Mesodermal cell (in vitro differentiated cells): ENCODE results near the gene DOCK7.
"Not testable (repeated sequence)": the region's sequence is repeated elsewhere in the genome, so short reads cannot be mapped to it uniquely, and the experiment has no call there.

ENCODE experiments used
- H3K27ac ChIP-seq: 2 replicates; pipeline ENCODE4 v1.7.0; 2013; ENCODE audit warnings: mild to moderate bottlenecking, low read depth, low read length, moderate library complexity; ENCODE audit not compliant: severe bottlenecking
- H3K36me3 ChIP-seq: 2 replicates; pipeline ENCODE4 v1.7.1; 2013; ENCODE audit warnings: mild to moderate bottlenecking, low read length, moderate library complexity; ENCODE audit not compliant: control insufficient read depth, insufficient read depth
- H3K4me1 ChIP-seq: one replicate; pipeline ENCODE4 v1.7.1; 2013; ENCODE audit warnings: mild to moderate bottlenecking, low read length; ENCODE audit not compliant: insufficient read depth, control insufficient read depth, poor library complexity, severe bottlenecking
- H3K4me3 ChIP-seq: 2 replicates; pipeline ENCODE4 v1.7.0; 2013; ENCODE audit warnings: low read length, control low read depth, mild to moderate bottlenecking; ENCODE audit not compliant: insufficient read depth, poor library complexity, severe bottlenecking; ENCODE audit errors: extremely low read depth
- H3K9me3 ChIP-seq: 2 replicates; pipeline ENCODE4 v1.7.1; 2013; ENCODE audit warnings: mild to moderate bottlenecking, low read length, moderate library complexity; ENCODE audit not compliant: control insufficient read depth
- WGBS, 2 experiments: methylation state at CpG; one replicate each; pipeline ENCODE4 v1.1.5; 2013; ENCODE audit warnings: missing lambda C conversion rate in 2 of 2; ENCODE audit not compliant: insufficient coverage in 2 of 2; 5-methylcytosine and 5-hydroxymethylcytosine counted together

Gene DOCK7

DNA sequence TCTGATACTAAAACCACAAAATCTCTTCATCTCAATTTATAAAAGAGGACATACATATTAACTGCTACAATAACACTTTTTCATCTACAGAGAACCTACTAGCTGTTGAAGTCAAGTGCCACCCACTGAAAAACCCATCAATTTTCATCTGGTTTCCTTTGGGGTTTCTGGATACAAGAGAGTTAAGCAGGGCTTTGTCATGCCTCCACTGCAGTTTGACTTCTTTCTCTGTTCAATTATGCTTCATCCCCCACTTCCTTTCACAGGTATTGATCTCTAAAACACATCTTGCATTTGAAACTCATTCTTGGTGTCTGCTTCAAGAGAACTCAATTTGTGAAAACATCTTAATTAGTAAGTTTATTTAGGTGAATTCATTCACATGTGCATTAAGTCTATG lies 151.3 kb downstream of the DOCK7 start:
- peaks cover 44% of the 10 kb centered on the region for H3K36me3 ChIP-seq
- H3K4me3 ChIP-seq, result no peak overlapping the region
- no peaks in the 10 kb centered on the region for H3K9me3 ChIP-seq
- no peak overlapping the region for H3K27ac ChIP-seq
- H3K4me1 ChIP-seq, result no peaks in the 10 kb centered on the region

DNA sequence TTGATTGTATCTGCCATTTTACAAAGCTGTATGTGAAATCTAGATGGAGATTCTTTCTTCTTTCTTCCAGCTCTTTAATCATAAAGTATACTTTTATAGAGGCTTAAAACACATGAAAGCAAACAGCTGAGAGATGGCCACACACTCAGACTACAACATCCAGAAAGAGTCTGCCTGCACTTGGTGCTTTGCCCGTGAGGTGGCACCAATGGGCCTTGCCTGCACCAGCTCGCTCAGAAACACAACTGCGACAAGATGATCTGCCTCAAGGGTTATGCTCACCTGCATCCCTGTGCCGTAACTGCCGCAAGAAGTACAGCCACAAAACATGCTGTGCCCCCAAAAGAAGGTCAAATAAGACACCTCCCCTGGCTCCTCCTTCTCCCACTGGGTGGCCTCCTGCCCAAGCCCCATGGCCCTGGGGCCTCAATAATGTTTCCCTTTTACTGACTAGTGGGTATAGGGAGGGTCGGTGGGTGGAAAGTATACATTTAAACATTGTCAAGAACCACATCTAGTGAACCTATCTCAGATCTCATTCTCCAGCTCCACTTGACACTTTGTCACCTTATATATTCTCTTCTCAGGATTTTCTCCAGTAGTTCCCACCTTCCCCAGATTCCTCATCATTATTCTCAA lies 157.6 kb downstream of the DOCK7 start:
- 23 to 35% methylated on average over 4 to 5 of the region's 6 CpGs for WGBS, 2 experiments
- Histone ChIP-seq H3K9me3 (no peaks in the 10 kb centered on the region), H3K27ac (no peak overlapping the region), H3K4me1 (no peaks in the 10 kb centered on the region), H3K4me3 (no peak overlapping the region), H3K36me3 (peaks cover 35% of the 10 kb centered on the region)

DNA sequence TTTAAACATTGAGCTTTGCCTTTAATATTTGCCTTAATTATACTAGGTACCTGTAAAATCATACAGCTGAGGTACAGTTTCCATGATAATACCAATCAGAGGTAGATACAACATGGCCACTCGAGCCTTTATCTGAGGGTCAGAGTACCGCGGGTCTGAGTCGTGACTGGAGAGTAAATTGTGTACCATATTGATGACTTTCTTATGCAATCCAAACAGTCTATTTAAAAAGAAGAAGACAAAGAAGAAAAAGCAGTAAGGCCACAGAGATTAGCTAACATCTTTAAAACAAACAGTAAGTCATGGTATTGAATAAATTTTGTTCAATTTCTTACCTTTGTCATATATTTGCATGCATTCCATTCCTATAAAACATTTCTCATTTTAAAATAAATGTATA lies 159.0 kb downstream of the DOCK7 start:
- Histone ChIP-seq H3K9me3 (no peaks in the 10 kb centered on the region), H3K27ac (no peak overlapping the region), H3K4me3 (no peak overlapping the region), H3K4me1 (no peaks in the 10 kb centered on the region), H3K36me3 (peaks cover 37% of the 10 kb centered on the region)
- WGBS, 2 experiments, result no CpG with 5 or more reads among the region's 4 CpGs

DNA sequence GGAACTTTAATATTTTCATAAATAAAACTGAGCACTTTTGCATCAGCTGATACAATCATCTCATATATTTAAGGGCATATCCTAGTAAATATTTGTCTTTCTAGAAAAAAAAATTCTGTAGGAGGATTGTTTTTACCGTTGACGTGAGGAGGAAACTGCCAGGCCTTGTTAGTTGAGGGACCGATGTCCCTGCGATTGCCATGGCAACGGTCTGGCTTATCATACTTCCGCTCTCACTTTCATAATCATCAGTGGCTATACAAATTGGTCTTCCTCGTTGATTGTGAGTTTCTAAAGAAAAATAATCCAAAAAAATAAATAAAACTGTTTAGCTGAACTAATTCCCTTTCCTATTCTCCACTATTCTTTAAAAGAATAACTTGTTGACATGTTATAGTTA lies 160.2 kb downstream of the DOCK7 start:
- WGBS, 2 experiments, result no CpG with 5 or more reads among the region's 7 CpGs
- Histone ChIP-seq H3K9me3 (no peaks in the 10 kb centered on the region), H3K36me3 (peaks cover 32% of the 10 kb centered on the region), H3K4me3 (no peak overlapping the region), H3K4me1 (no peaks in the 10 kb centered on the region), H3K27ac (no peak overlapping the region)

DNA sequence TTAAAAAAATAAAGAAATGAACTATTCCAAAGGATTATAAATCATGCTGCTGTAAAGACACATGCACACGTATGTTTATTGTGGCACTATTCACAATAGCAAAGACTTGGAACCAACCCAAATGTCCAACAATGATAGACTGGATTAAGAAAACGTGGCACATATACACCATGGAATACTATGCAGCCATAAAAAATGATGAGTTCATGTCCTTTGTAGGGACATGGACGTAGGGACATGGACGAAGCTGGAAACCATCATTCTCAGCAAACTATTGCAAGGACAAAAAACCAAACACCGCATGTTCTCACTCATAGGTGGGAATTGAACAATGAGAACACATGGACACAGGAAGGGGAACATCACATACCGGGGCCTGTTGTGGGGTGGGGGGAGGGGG lies 160.8 kb downstream of the DOCK7 start:
- H3K4me3 ChIP-seq, H3K9me3 ChIP-seq, H3K4me1 ChIP-seq, H3K27ac ChIP-seq: not testable (repeated sequence)
- no CpG with 5 or more reads among the region's 6 CpGs for WGBS, 2 experiments
- H3K36me3 ChIP-seq, result peaks cover 28% of the 10 kb centered on the region

DNA sequence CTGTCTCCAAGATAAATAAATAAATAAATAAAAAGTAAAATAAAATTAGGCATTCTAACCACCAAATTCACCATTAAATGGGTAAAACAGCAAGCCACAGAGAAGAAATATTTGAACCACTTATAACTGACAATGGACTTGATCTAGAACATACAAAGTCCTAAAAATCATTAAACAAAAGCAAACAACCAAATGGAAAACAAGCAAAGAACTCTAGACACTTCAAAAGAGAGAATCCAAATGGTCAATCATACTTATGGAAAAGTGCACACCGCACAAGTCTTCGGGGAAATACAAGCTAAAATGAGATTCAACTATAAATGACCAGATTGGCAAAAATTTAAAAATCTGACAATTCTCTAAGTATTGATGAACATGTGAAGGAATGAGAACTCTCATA lies 164.3 kb downstream of the DOCK7 start:
- WGBS, 2 experiments, result 100% methylated on average over 2 of the region's 2 CpGs; no CpG with 5 or more reads in 1 of the 2 experiments
- no peaks in the 10 kb centered on the region for H3K9me3 ChIP-seq
- no peak overlapping the region for H3K27ac ChIP-seq
- H3K4me1 ChIP-seq, result no peaks in the 10 kb centered on the region
- no peak overlapping the region for H3K4me3 ChIP-seq
- H3K36me3 ChIP-seq, result peaks cover 28% of the 10 kb centered on the region

DNA sequence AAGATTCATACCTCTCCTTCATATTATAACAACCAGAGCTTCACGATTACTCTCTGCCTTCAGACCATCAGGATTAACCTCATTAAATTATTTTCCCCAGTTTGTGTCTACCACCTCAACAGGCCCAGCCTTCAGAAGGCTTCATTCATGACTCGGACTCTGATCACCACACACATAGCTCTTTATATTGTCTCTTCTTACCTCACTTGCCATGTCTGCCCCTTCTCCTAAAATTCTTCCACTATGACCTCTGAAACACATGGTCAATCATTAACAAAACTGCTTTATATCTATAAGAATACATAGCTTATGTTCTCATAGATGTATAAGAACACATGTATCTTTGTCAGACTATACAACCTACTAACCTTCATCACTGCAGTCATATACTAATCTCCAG lies 171.6 kb downstream of the DOCK7 start:
- 82 to 94% methylated on average over 2 of the region's 2 CpGs for WGBS, 2 experiments
- peaks cover 17% of the 10 kb centered on the region for H3K36me3 ChIP-seq
- H3K4me3 ChIP-seq, result no peak overlapping the region
- H3K9me3 ChIP-seq, result no peaks in the 10 kb centered on the region
- no peak overlapping the region for H3K27ac ChIP-seq
- no peaks in the 10 kb centered on the region for H3K4me1 ChIP-seq

DNA sequence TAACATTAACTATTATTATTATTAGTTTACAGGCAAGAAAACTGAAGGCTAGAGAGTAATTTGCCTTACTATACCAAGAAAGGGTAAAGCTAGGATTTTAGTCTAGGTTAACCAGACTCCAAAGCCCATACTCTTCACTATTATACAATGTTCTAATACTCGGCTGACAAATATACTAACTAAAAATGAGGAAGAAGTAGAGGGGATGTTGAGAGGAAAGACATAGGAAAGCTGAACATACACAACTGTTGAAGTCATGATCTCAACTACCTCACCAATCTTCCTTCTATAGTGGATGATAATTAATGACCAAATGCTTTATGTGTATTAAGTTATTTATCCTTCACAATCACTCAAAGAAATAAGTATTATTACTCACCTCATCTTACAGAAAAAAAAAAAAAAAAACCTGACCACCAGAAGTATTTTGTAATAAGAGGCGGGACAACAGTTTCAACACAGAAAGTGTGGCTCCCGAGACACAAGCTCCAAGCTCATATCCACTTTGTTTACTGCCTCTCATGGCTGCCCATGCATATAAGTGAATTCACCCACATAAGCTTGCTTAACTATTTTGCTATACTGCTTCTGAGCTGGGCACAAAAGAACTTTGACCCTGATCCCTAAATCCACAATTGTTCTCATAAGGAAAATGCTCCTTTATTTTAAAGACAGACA lies 173.3 kb downstream of the DOCK7 start:
- no peak overlapping the region for H3K27ac ChIP-seq
- H3K4me1 ChIP-seq, result no peaks in the 10 kb centered on the region
- H3K36me3 ChIP-seq, result peaks cover 22% of the 10 kb centered on the region
- H3K4me3 ChIP-seq, result no peak overlapping the region
- no peaks in the 10 kb centered on the region for H3K9me3 ChIP-seq
- WGBS, 2 experiments, result 50 to 94% methylated on average over 1 to 2 of the region's 3 CpGs

DNA sequence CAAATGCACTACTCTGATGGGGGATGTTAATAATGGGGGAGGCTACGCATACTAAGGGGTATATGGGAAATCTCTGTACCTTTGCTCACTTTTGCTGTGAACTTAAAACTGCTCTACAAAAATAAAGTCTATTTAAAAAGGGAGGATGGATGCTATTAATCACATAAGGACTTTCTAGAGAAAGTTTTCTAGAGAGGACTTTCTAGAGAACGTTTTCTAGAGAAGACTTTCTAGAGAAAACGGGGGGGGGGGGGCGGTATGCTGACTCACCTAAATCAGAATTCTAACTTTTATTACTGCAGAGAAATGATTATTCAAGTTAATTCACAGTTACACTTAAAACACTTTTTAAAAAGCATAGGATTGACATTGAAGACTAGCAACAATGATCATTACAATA lies 175.2 kb downstream of the DOCK7 start:
- Histone ChIP-seq H3K36me3 (peaks cover 25% of the 10 kb centered on the region), H3K27ac (no peak overlapping the region), H3K4me3 (no peak overlapping the region), H3K9me3 (no peaks in the 10 kb centered on the region), H3K4me1 (no peaks in the 10 kb centered on the region)
- no CpG with 5 or more reads among the region's 4 CpGs for WGBS, 2 experiments

DNA sequence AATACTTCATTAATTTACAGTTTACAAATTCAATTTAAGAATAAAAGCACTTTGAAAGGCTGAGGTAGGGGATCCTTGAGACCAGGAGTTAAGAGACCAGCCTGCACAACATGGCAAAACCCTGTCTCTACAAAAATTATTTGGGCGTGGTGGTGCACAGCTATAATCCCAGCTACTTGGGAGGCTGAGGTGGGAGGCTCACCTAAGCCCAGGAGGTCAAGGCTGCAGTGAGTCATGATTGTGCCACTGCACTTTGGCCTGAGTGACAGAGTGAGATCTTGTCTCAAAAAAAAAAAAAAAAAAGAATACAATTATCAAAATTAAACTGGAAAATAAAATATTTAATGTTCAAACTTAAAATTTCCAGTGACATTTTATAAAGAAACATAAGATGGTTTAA lies 179.2 kb downstream of the DOCK7 start:
- WGBS, 2 experiments, result 100% methylated on average over 1 of the region's 1 CpG; no CpG with 5 or more reads in 1 of the 2 experiments
- no peak overlapping the region for H3K27ac ChIP-seq
- no peaks in the 10 kb centered on the region for H3K9me3 ChIP-seq
- no peak overlapping the region for H3K4me3 ChIP-seq
- H3K36me3 ChIP-seq, result peaks cover 39% of the 10 kb centered on the region
- no peaks in the 10 kb centered on the region for H3K4me1 ChIP-seq

DNA sequence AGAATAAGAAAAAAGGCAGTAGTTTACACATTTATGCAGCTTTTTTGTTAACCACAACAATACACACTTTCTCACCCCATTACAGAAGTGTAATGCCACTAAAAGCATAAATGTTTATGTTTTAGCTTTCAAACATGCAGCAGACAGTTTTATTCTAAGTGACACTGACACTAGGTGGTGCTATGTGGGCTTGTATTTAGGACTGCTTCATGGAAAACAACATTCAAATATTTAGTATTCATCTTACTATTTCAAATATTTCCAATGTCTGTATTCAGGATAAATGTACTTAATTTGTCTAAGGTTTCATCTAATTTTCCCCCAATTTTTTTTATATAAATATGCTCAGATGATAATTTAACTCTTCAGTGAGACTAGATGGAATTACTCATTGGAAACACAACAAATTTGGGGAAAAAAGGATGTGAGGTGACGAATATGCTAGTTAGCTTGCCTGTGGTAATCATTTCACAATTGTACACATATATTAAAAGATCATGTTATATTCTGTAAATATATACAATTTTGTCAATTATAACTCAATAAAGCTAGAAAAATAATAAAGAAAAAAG lies 179.9 kb downstream of the DOCK7 start:
- WGBS, 2 experiments, result no CpG with 5 or more reads among the region's 1 CpG
- Histone ChIP-seq H3K4me1 (no peaks in the 10 kb centered on the region), H3K4me3 (no peak overlapping the region), H3K27ac (no peak overlapping the region), H3K9me3 (no peaks in the 10 kb centered on the region), H3K36me3 (peaks cover 34% of the 10 kb centered on the region)
